ENCODE data around the gene RAD9A.

The RAD9A gene

GRCh38 chr11:67366546-67366945 lies 25.2 kb upstream of the RAD9A start:
- TF ChIP-seq PATZ1 (CRISPR knock-in tag; IDR thresholded peaks at IDR 0.05; ENCODE audit: borderline replicate concordance) = no peak
- TF ChIP-seq PPARA (CRISPR knock-in tag; IDR thresholded peaks at IDR 0.05; ENCODE audit: borderline replicate concordance) = no peak
- ATAC-seq = no peak

GRCh38 chr11:67366961-67367760 lies 24.6 kb upstream of the RAD9A start:
- TF ChIP-seq ZFP3 (CRISPR knock-in tag; IDR thresholded peaks at IDR 0.05) = no peak
- TF ChIP-seq RARB (CRISPR knock-in tag; IDR thresholded peaks at IDR 0.05) = no peak
- no peak for TF ChIP-seq ZFP30 (CRISPR knock-in tag; IDR thresholded peaks at IDR 0.05)
- no peak for TF ChIP-seq TCF4 (CRISPR knock-in tag; IDR thresholded peaks at IDR 0.05; ENCODE audit: borderline replicate concordance)
- TF ChIP-seq TSHZ2 (CRISPR knock-in tag; IDR thresholded peaks at IDR 0.05) = no peak
- no peak for TF ChIP-seq TOX (CRISPR knock-in tag; IDR thresholded peaks at IDR 0.05; ENCODE audit: borderline replicate concordance)
- TF ChIP-seq CREB5 (CRISPR knock-in tag; IDR thresholded peaks at IDR 0.05; ENCODE audit: low read depth) = no peak
- no peak for TF ChIP-seq PPARA (CRISPR knock-in tag; IDR thresholded peaks at IDR 0.05; ENCODE audit: borderline replicate concordance)
- TF ChIP-seq ISL1 (CRISPR knock-in tag; IDR thresholded peaks at IDR 0.05) = no peak
- ATAC-seq = no peak

GRCh38 chr11:67367761-67368227 lies 24.0 kb upstream of the RAD9A start:
- no peak for TF ChIP-seq ZNF8 (CRISPR knock-in tag; IDR thresholded peaks at IDR 0.05)
- no peak for TF ChIP-seq TCF4 (CRISPR knock-in tag; IDR thresholded peaks at IDR 0.05; ENCODE audit: borderline replicate concordance)
- TF ChIP-seq SNAI2 (CRISPR knock-in tag; IDR thresholded peaks at IDR 0.05) = no peak
- no peak for TF ChIP-seq CREB5 (CRISPR knock-in tag; IDR thresholded peaks at IDR 0.05; ENCODE audit: low read depth)
- no peak for TF ChIP-seq ISL1 (CRISPR knock-in tag; IDR thresholded peaks at IDR 0.05)
- no peak for TF ChIP-seq GLIS3 (CRISPR knock-in tag; IDR thresholded peaks at IDR 0.05)
- no peak for TF ChIP-seq POU6F1 (CRISPR knock-in tag; IDR thresholded peaks at IDR 0.05; ENCODE audit: borderline replicate concordance, low read depth)
- no peak for TF ChIP-seq ZC3H10 (CRISPR knock-in tag; IDR thresholded peaks at IDR 0.05)
- no peak for TF ChIP-seq ESRRG (CRISPR knock-in tag; IDR thresholded peaks at IDR 0.05)
- no peak for TF ChIP-seq TOX (CRISPR knock-in tag; IDR thresholded peaks at IDR 0.05; ENCODE audit: borderline replicate concordance)
- TF ChIP-seq BACH2 (CRISPR knock-in tag; IDR thresholded peaks at IDR 0.05; ENCODE audit: borderline replicate concordance) = no peak
- TF ChIP-seq RARB (CRISPR knock-in tag; IDR thresholded peaks at IDR 0.05) = no peak
- TF ChIP-seq ZFP3 (CRISPR knock-in tag; IDR thresholded peaks at IDR 0.05) = no peak
- no peak for TF ChIP-seq TSHZ2 (CRISPR knock-in tag; IDR thresholded peaks at IDR 0.05)
- TF ChIP-seq CSDC2 (CRISPR knock-in tag; IDR thresholded peaks at IDR 0.05) = no peak
- TF ChIP-seq ZFP30 (CRISPR knock-in tag; IDR thresholded peaks at IDR 0.05) = no peak
- TF ChIP-seq ZNF70 (CRISPR knock-in tag; IDR thresholded peaks at IDR 0.05) = no peak
- no peak for TF ChIP-seq OSR1 (CRISPR knock-in tag; IDR thresholded peaks at IDR 0.05)
- no peak for ATAC-seq
